HCT116 (cell line): Measurements from ENCODE around the gene RACGAP1. TPM values are rescaled to one million over a fixed set of nuclear protein-coding genes. Genes with fewer than 3 reads are reported as not detected.

Source experiments
- ATAC-seq: fragments of 200-7000 bp; cut with Tn5 transposase; 2 replicates; pipeline ENCODE4 v1.9.1; 2020; ENCODE audit warnings: mild to moderate bottlenecking, moderate library complexity
- BruUV-seq: library from RNA; stranded (reverse); fragments of 400-500 nt; replicated peaks from 2 replicates; lab custom pipeline; 2021; lab: Mats Ljungman, UMichigan
- CTCF ChIA-PET: fragments of 300-600 bp; sonication (Branson Sonifier 250); formaldehyde crosslinking; loops from one replicate; lab custom pipeline; 2021; ENCODE audit warnings: antibody characterized with exemption; lab: Charles Lee
- POLR2A ChIA-PET: fragments of 300-600, 350-600 bp; sonication (Branson Sonifier 250); formaldehyde crosslinking; loops from one replicate; lab custom pipeline; 2021; ENCODE audit warnings: antibody characterized with exemption; lab: Charles Lee
- RAD21 ChIA-PET, 2 experiments: fragments of 300-600 bp; sonication (Branson Sonifier 250); formaldehyde crosslinking; loops; one replicate each; lab custom pipeline; 2023; ENCODE audit warnings: low total read pairs in 2 of 2; ENCODE audit not compliant: uncharacterized antibody in 2 of 2, unreplicated experiment in 2 of 2, low non-redundant PET in 1 of 2; lab: Charles Lee
- DNase-seq: peaks from one replicate; pipeline ENCODE4 v3.0.0-alpha.2; 2010; ENCODE audit warnings: low read depth, low spot score
- H2AFZ ChIP-seq: fragments of 200-600 bp; shearing (Covaris generic), sonication (generic); 2 replicates; pipeline ENCODE4 v1.6.1; 2017; ENCODE audit warnings: low read depth, mixed run types, mixed read lengths, antibody characterized with exemption, low read length; ENCODE audit not compliant: poor library complexity, severe bottlenecking
- H3K27ac ChIP-seq: 2 replicates; pipeline ENCODE4 v1.5.1; 2012; ENCODE audit warnings: low read depth, low read length
- H3K27me3 ChIP-seq: fragments of 200-600 bp; sonication (generic); 2 replicates; pipeline ENCODE4 v1.6.1; 2016; ENCODE audit warnings: mixed run types, low read length, mixed read lengths; ENCODE audit not compliant: insufficient read depth
- H3K36me3 ChIP-seq, 2 experiments: fragments of 200-500 bp in 1 of 2; fragments of 200-600 bp in 1 of 2; sonication (Bioruptor generic) in 1 of 2; sonication (generic) in 1 of 2; 2 replicates each; pipeline versions ENCODE4 v1.5.1 to v1.6.1; 2014 to 2016; ENCODE audit warnings: low read length in 2 of 2, inconsistent platforms in 1 of 2, mixed read lengths in 1 of 2, mixed run types in 1 of 2; ENCODE audit not compliant: insufficient read depth in 2 of 2, control insufficient read depth in 1 of 2
- H3K4me1 ChIP-seq, 2 experiments: fragments of 200-600 bp in 1 of 2; sonication (generic) in 1 of 2; 2 replicates each; pipeline versions ENCODE4 v1.5.1 to v1.6.1; 2012 to 2017; ENCODE audit warnings: low read length in 2 of 2, inconsistent platforms in 1 of 2, mild to moderate bottlenecking in 1 of 2, mixed read lengths in 1 of 2, mixed run types in 1 of 2, moderate library complexity in 1 of 2; ENCODE audit not compliant: insufficient read depth in 2 of 2, control insufficient read depth in 1 of 2
- H3K4me2 ChIP-seq: fragments of 200-600 bp; sonication (generic); 2 replicates; pipeline ENCODE4 v1.6.1; 2017; ENCODE audit warnings: mixed run types, low read length, mixed read lengths
- H3K4me3 ChIP-seq, 2 experiments: fragments of 200-600 bp in 1 of 2; sonication (generic) in 1 of 2; replicated peaks in 1 of 2; 2 replicates each; pipeline ENCODE4 v1.5.1; 2011 to 2016; ENCODE audit warnings: low read length in 2 of 2, control low read depth in 1 of 2, low read depth in 1 of 2, mild to moderate bottlenecking in 1 of 2, mixed read lengths in 1 of 2, mixed run types in 1 of 2
- H3K79me2 ChIP-seq: fragments of 200-600 bp; sonication (generic); 2 replicates; pipeline ENCODE4 v1.6.1; 2017; ENCODE audit warnings: mild to moderate bottlenecking, mixed run types, low read length, moderate library complexity, mixed read lengths; ENCODE audit not compliant: insufficient read depth
- H3K9ac ChIP-seq: fragments of 200-600 bp; sonication (generic); 2 replicates; pipeline ENCODE4 v1.6.1; 2016; ENCODE audit warnings: low read length, mixed read lengths
- H3K9me2 ChIP-seq: fragments of 200-600 bp; sonication (generic), shearing (Covaris generic); 2 replicates; pipeline ENCODE4 v1.6.1; 2017; ENCODE audit warnings: mixed run types, mild to moderate bottlenecking, moderate library complexity; ENCODE audit not compliant: insufficient read depth
- H3K9me3 ChIP-seq, 2 experiments: fragments of 200-500 bp in 1 of 2; fragments of 200-600 bp in 1 of 2; sonication (Bioruptor generic) in 1 of 2; sonication (generic) in 1 of 2; 2 replicates each; pipeline ENCODE4 v1.6.1; 2014 to 2017; ENCODE audit warnings: low read length in 2 of 2, mixed read lengths in 2 of 2, inconsistent platforms in 1 of 2, low read depth in 1 of 2, mild to moderate bottlenecking in 1 of 2, mixed run types in 1 of 2, moderate library complexity in 1 of 2; ENCODE audit not compliant: control insufficient read depth in 1 of 2, insufficient read depth in 1 of 2
- H4K20me1 ChIP-seq: fragments of 200-600 bp; sonication (generic), shearing (Covaris generic); 2 replicates; pipeline ENCODE4 v1.6.1; 2017; ENCODE audit warnings: mixed run types, mild to moderate bottlenecking, moderate library complexity; ENCODE audit not compliant: insufficient read depth
- CBX3 ChIP-seq: IDR thresholded peaks from 2 replicates; pipeline ENCODE4 v1.6.1; 2012; ENCODE audit warnings: low read depth
- ELF1 ChIP-seq: IDR thresholded peaks from 2 replicates; pipeline ENCODE4 v1.6.1; 2012; ENCODE audit warnings: low read depth, borderline replicate concordance
- EZH2 ChIP-seq: fragments of 200-600 bp; sonication (generic); IDR thresholded peaks from 2 replicates; pipeline ENCODE4 v1.6.1; 2017; ENCODE audit warnings: antibody characterized with exemption, mixed run types
- EZH2phosphoT487 ChIP-seq: fragments of 200-600 bp; IDR thresholded peaks from 2 replicates; pipeline ENCODE4 v1.6.1; 2018; ENCODE audit warnings: antibody characterized with exemption, borderline replicate concordance
- FOSL1 ChIP-seq: IDR thresholded peaks from 2 replicates; pipeline ENCODE4 v1.6.1; 2012; ENCODE audit warnings: low read depth
- JUND ChIP-seq: IDR thresholded peaks from 2 replicates; pipeline ENCODE4 v1.6.1; 2012
- POLR2A ChIP-seq: IDR thresholded peaks from 2 replicates; pipeline ENCODE4 v1.7.0; 2011; ENCODE audit warnings: borderline replicate concordance; ENCODE audit not compliant: insufficient read depth, insufficient read length; ENCODE audit errors: extremely low read depth
- POLR2AphosphoS5 ChIP-seq: IDR thresholded peaks from 2 replicates; pipeline ENCODE4 v1.6.1; 2011; ENCODE audit warnings: mild to moderate bottlenecking, low read depth, low read length, moderate library complexity
- RAD21 ChIP-seq: IDR thresholded peaks from 2 replicates; pipeline ENCODE4 v1.6.1; 2012; ENCODE audit warnings: low read depth, mild to moderate bottlenecking
- SIN3A ChIP-seq: IDR thresholded peaks from 2 replicates; pipeline ENCODE4 v1.6.1; 2012; ENCODE audit warnings: low read depth
- SRF ChIP-seq: IDR thresholded peaks from 2 replicates; pipeline ENCODE4 v1.6.1; 2012; ENCODE audit warnings: low read depth
- TCF7L2 ChIP-seq: IDR thresholded peaks from 2 replicates; pipeline ENCODE4 v1.7.0; 2011; ENCODE audit warnings: borderline replicate concordance, inconsistent platforms; ENCODE audit not compliant: insufficient read depth, insufficient read length; ENCODE audit errors: extremely low read depth
- YY1 ChIP-seq: IDR thresholded peaks from 2 replicates; pipeline ENCODE4 v1.6.1; 2011; ENCODE audit warnings: low read length, low read depth, moderate library complexity, mild to moderate bottlenecking; ENCODE audit not compliant: insufficient replicate concordance; ENCODE audit errors: extremely low read depth
- ZFX ChIP-seq: fragments of 450-650 bp; IDR thresholded peaks from 2 replicates; pipeline ENCODE4 v1.6.1; 2017
- ZNF274 ChIP-seq: fragments of 200-500 bp; sonication (Bioruptor generic); IDR thresholded peaks from 2 replicates; pipeline ENCODE4 v1.6.1; 2014; ENCODE audit warnings: mild to moderate bottlenecking, low read depth, low read length, inconsistent platforms
- intact Hi-C: fragments of 100-400 bp; cut with micrococcal nuclease; formaldehyde crosslinking; loops from 2 replicates; pipeline ENCODE4 v1.10.0; 2022
- total RNA-seq: library from RNA; stranded (reverse); gene quantifications from one replicate; pipeline ENCODE4 v1.2.1, GENCODE V29; 2021; ENCODE audit not compliant: unreplicated experiment
- TF ChIP-seq, protein P1 (sequence below): IDR thresholded peaks from 2 replicates; pipeline ENCODE4 v1.6.1; 2012
- TF ChIP-seq, protein P2 (sequence below), 3 experiments: fragments of 200-600 bp in 1 of 3; sonication (generic) in 1 of 3; IDR thresholded peaks in 2 of 3; conservative IDR thresholded peaks in 1 of 3; 2 replicates each; pipeline ENCODE4 v1.5.1; 2012 to 2017; ENCODE audit warnings: low read depth in 2 of 3, low read length in 2 of 3, antibody characterized with exemption in 1 of 3, borderline replicate concordance in 1 of 3, control low read depth in 1 of 3, mild to moderate bottlenecking in 1 of 3, mixed read lengths in 1 of 3, mixed run types in 1 of 3, moderate library complexity in 1 of 3; ENCODE audit not compliant: insufficient read depth in 1 of 3
- TF ChIP-seq, protein P3 (sequence below): IDR thresholded peaks from 2 replicates; pipeline ENCODE4 v1.6.1; 2012

RACGAP1 gene
- total RNA-seq, 1 experiment from 2014 or later = 147 TPM

DNA sequence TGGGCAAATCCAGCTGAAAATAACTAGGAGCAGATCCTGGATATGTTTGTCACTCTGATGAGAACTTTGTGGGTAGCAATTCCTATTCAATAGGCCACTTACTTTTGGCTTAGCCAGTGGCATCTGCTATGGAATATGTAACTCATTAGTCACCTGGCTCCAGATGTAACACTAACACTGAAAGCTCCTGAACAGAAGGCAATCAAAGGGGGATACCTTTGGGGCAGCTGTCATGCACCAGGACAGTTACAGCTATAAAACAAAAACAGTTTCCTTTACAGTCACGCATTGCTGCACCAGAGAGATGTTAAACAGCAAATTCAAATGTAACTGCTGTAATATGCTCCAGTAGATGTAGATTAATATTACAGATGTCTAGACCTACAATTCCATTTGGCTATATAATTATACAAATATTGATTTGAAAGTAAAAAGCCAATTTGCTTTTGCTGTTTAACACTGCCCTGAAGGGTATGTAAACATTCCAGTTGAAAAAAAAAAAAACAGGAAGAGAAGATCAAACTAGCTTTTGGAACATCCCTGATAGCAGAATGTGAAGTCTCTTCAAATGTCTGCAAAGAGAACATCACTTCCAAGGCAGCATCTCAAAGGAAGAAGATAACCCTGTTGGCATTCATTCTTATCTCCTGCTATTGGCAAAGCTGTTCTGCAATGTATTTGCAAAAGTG, 18.4 kb downstream of the RACGAP1 start:
- DNase-seq (no peak), ATAC-seq (no peak)
- H3K9ac ChIP-seq = no peak overlapping the region
- H3K4me2 ChIP-seq = no peak overlapping the region
- no peak overlapping the region for H3K27ac ChIP-seq
- no peaks in the 10 kb centered on the region for H3K27me3 ChIP-seq
- H3K4me1 ChIP-seq = no peaks in the 10 kb centered on the region
- no peak overlapping the region for H3K4me3 ChIP-seq
- H3K9me3 ChIP-seq = no peaks in the 10 kb centered on the region
- H3K9me2 ChIP-seq = no peaks in the 10 kb centered on the region
- intact Hi-C loops = no loop called here
- ChIA-PET RAD21 (no interaction called here), CTCF (interaction anchor here (1.5 kb wide), 1 partner anchor 40 kb away, joined by 3 read pairs; no protein-coding TSS in a partner anchor), POLR2A (no interaction called here)
- peaks cover 11% of the 10 kb centered on the region; the same call in 1 of the 2 replicates for H4K20me1 ChIP-seq
- no peak for TF ChIP-seq EZH2
- no peak for TF ChIP-seq EZH2phosphoT487
- no peak for TF ChIP-seq CBX3
- TF ChIP-seq RAD21 = no peak
- TF ChIP-seq, protein P1, sequence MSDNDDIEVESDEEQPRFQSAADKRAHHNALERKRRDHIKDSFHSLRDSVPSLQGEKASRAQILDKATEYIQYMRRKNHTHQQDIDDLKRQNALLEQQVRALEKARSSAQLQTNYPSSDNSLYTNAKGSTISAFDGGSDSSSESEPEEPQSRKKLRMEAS = no peak
- no peak for TF ChIP-seq POLR2A
- no peak for TF ChIP-seq SRF
- BruUV-seq = no TSS peak
- H3K79me2 ChIP-seq = peaks cover 81% of the 10 kb centered on the region
- H3K36me3 ChIP-seq = peaks cover 31 to 53% of the 10 kb centered on the region in 2 experiments
- H2AFZ ChIP-seq = no peak overlapping the region

DNA sequence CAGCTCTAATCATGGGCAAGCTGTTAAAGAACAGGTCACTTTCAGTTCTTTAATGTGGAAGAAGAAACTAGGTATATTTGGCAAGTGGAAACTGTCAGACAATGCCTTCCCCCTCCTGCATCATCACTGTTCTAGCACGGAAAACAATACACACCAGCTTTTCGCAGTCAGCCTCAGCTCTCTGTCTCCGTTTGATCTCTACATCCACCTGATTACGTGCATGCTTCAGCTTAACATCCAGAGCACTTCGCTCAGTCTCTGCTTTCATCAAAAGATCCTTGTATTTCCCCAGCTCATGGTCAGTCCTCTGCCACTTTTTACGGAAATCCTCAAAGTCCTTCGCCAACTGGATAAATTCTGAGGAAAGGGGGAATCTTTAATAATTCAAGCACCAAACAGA, 19.0 kb downstream of the RACGAP1 start:
- intact Hi-C loops = no loop called here
- Histone ChIP-seq H3K36me3 (peaks cover 34 to 56% of the 10 kb centered on the region in 2 experiments), H3K27me3 (no peaks in the 10 kb centered on the region), H3K4me1 (no peaks in the 10 kb centered on the region), H3K27ac (no peak overlapping the region), H2AFZ (no peak overlapping the region), H3K4me2 (no peak overlapping the region), H3K9me3 (no peaks in the 10 kb centered on the region), H3K79me2 (peaks cover 78% of the 10 kb centered on the region), H4K20me1 (peaks cover 11% of the 10 kb centered on the region; the same call in 1 of the 2 replicates), H3K9ac (no peak overlapping the region), H3K9me2 (no peaks in the 10 kb centered on the region), H3K4me3 (no peak overlapping the region)
- ChIA-PET CTCF (interaction anchor here (1.5 kb wide), 1 partner anchor 39 kb away, joined by 3 read pairs; no protein-coding TSS in a partner anchor), POLR2A (no interaction called here), RAD21 (no interaction called here)
- no peak for ATAC-seq
- no TSS peak for BruUV-seq
- no peak for DNase-seq
- TF ChIP-seq FOSL1 = no peak
- TF ChIP-seq ZFX = no peak
- no peak for TF ChIP-seq CBX3
- TF ChIP-seq EZH2phosphoT487 = no peak
- TF ChIP-seq TCF7L2 = no peak
- no peak for TF ChIP-seq RAD21
- TF ChIP-seq, protein P2, sequence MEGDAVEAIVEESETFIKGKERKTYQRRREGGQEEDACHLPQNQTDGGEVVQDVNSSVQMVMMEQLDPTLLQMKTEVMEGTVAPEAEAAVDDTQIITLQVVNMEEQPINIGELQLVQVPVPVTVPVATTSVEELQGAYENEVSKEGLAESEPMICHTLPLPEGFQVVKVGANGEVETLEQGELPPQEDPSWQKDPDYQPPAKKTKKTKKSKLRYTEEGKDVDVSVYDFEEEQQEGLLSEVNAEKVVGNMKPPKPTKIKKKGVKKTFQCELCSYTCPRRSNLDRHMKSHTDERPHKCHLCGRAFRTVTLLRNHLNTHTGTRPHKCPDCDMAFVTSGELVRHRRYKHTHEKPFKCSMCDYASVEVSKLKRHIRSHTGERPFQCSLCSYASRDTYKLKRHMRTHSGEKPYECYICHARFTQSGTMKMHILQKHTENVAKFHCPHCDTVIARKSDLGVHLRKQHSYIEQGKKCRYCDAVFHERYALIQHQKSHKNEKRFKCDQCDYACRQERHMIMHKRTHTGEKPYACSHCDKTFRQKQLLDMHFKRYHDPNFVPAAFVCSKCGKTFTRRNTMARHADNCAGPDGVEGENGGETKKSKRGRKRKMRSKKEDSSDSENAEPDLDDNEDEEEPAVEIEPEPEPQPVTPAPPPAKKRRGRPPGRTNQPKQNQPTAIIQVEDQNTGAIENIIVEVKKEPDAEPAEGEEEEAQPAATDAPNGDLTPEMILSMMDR (IDR thresholded peaks at IDR 0.05 in 2 of 3, conservative IDR thresholded peaks at IDR 0.05 in 1 of 3; ENCODE audit: borderline replicate concordance in 1 of 3, insufficient read depth in 1 of 3, low read depth in 2 of 3, low read length in 2 of 3) = no peak
- TF ChIP-seq YY1 = no peak
- no peak for TF ChIP-seq SIN3A
- TF ChIP-seq ZNF274 = no peak
- TF ChIP-seq, protein P1 = no peak
- TF ChIP-seq ELF1 = no peak
- TF ChIP-seq SRF = no peak
- TF ChIP-seq JUND = no peak
- no peak for TF ChIP-seq POLR2AphosphoS5
- TF ChIP-seq POLR2A = no peak
- TF ChIP-seq EZH2 = no peak
- TF ChIP-seq, protein P3, sequence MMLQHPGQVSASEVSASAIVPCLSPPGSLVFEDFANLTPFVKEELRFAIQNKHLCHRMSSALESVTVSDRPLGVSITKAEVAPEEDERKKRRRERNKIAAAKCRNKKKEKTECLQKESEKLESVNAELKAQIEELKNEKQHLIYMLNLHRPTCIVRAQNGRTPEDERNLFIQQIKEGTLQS = no peak
